Measurements from ENCODE around the gene P2RY2.

Gene P2RY2

GRCh38 chr11:73218106-73218829, at the start of gene P2RY2:
P2RY2 (plus strand) TSS chr11:73218281; CDS start chr11:73234160, 15,879 bp downstream.
- no peak for DNase-seq (ENCODE audit: low read depth)

DNA sequence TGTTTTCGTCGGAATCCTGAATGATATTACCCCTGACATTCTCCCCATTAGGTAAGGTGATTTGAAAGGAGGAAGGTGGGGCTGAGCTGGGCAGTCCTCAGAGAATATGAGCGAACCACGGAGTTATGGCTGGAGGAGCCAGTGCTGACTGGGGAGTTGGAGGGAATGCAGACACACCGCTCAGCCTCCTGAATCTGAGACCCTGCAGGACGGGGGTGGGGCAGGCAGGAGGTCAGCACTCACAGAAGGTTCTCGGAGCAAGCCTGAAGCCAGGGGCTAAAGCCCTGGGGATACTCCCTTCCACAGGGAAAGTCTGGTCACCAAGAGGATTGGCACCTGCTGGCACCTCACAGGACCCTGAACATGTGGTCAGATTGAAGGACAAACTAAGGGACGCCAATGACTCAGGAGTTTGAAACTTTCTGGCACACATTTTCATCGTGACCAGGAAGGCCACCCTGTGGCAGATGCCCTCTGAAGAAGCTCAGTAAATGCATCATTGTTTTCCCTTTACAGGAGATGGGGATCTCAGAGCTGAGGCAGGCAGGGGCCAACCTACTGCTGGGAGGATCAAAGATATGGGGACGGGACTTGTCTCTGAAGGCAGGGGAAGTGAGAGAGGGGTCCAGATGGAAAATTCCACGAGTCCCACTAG, 49.0 kb upstream of the P2RY2 start:
- no peak for DNase-seq (ENCODE audit: low read depth)

DNA sequence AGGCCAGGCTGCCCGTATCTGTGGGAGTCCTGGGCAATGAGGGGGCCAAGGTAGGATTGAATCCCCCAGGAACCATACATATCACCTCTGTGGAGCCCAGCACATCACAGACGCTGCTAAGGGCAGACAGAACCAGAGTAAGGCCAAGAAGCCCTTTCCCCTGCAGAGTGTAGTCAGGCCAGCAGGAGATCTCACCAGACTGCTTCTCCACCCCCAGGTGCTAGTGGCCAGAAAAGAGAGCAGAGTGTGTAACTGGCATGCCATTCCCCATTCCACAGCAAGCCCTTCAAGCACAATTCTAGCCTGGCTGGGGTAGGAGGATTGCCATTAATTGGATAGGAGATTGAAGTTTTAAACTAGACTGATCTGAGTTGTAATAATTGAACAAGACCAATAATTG, 47.9 kb upstream of the P2RY2 start:
- no peak for DNase-seq (ENCODE audit: low read depth)

- DNase-seq (ENCODE audit: low read depth), result no peak
Measured at GRCh38 chr11:73171436-73172161, 46.5 kb upstream of the P2RY2 start.

DNA sequence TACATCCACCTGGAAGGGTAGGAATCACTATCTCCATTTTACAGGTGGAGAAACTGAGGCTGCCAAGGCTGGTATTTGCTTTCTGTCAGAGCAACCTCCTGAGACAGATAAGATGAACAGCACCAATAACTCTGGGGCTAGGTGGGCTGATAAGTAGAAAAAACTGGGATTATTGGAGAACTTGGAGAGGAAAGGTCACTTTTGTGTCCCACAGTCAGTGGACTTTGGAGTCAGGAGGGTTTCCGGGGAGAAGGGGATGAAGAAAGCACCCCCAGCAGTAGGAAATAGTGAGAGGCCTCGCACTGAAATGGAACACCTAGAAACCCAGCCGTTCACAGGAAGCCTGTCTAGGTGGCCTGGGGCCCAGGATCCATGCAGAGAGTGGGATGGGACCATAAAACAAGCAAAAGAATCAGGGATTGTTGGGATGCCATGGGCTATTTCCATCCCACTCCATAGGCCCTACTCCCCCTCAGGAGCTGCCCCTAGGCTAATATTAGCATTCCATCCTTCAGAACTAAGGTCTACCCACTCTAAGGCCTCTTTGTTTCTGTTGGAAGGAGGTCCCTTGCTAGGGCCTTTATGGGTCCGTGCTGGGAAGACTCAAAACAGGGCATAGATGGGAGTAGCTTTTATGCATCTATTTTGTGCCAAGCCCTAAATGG, 45.0 kb upstream of the P2RY2 start:
- no peak for DNase-seq (ENCODE audit: low read depth)

GRCh38 chr11:73173755-73174494, 44.2 kb upstream of the P2RY2 start:
- DNase-seq (ENCODE audit: low read depth), result no peak

- DNase-seq (ENCODE audit: low read depth), result no peak
Measured at GRCh38 chr11:73174495-73174791, 43.6 kb upstream of the P2RY2 start.

DNA sequence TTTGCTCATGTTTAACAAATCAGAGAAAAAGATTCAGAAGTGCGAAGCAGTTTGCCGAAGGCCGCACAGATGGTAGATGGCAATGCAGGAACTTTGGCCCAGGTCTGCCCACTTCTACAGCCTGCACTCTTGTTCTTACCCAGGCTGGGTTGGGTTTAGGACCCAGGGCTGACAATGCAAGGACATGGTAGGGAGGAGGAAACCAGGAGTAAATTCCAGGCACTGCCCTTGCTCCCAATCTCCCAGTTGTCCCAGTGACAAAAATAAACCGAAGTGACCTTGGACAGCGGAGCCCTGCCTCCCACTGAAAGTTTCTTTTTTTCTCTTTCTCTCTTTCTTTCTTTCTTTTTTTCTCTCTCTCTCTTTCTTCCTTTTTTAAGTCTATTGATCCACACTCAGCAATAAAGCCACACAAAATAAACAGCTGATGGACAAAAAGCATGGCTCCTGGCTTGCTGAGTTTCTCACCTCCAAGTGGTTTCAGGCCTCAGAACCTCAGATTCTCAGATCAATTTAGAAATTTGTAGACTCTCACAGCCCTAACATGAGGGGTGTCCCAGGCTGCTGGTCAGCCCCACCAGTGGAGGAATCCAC, 42.4 kb upstream of the P2RY2 start:
- no peak for DNase-seq (ENCODE audit: low read depth)

DNA sequence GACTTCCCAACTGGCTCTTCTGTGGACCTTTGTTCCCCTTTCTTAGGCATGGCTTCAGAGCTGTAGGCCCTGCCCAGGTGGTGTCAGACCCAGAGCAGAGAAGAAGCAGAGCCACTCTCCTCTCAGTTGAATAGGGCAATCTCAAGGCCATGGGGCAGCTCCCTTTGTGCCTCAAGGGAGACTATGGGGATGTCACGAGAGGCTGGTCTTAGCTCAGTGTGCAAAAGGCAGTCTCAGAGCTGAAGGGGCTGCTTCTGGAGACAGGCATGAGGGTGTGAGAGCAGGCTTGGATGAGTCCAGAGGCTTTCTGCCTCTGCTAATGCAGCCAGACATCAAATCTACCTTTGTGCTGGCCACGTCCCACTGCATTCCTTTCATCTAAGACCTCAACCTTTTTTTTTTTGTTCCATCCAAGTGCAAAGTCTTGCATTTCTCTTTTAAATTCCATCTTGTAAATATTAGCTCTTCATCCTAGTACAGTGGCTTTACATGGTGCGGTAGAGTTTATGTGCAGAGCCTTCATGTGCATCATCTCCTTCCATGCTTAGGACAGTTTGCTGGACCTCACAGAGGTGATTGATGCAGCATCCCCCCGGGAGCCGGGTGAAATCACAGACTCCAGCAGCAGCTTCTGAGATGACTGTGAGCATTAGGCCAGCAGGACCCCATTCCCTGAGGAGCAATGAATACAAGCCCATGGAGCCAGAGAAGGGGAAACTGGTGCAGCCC, 41.8 kb upstream of the P2RY2 start:
- DNase-seq (ENCODE audit: low read depth), result no peak

DNA sequence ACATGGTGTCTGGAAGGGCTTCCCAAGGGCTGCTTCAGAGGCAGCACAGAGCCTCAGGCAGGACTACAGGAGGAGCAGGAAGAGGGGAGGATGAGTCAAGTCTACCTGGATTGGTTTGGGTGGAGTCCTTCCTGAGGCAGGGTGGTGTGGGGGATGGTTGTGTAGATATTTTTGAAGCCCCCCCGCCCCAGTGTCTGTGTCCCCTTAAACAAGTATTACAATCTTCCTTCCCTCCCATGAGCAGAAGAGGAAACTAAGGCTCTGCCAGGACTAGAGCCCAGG, 41.3 kb upstream of the P2RY2 start:
- DNase-seq (ENCODE audit: low read depth), result no peak

DNA sequence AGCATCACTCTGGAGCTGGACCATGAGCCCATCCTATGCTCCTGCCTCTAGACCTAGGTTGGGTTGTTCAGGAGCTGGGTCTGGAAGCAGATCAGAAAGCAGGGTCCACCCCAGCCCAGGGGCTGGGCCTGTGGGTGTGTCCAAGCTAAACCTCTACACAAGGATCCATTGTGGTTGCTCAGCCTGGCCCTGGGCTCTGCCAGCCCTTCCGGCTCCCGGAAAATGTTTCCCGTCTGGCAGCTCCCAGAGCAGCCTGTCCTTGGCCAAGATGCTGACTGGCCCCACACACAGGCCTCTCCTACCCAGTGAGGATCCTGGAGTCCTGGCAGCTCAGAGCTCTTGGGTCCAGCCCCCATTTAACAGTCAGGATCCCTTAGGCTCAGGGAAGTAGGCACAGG, 40.7 kb upstream of the P2RY2 start:
- no peak for DNase-seq (ENCODE audit: low read depth)

GRCh38 chr11:73177778-73178539, 40.1 kb upstream of the P2RY2 start:
- DNase-seq (ENCODE audit: low read depth), result peak; percentile 67

DNA sequence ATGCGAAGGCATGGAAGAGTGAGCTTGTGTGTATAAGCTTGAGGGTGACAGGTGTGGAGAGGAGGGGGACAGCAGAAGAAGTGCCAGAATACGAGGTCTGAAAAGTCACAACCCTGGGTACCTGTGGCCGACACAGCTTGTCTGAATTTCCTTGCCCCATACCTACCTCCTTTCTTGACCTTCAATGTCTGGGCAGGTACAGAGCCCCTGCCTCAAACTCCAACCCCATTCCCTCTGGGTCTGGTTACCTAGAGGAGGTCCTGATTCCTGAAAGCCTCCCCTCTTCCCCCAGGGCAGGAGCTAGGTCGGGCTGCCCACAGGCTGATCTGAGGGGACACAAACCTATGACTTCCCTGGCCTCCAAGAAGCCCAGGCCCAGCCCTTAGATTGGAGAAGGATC, 39.4 kb upstream of the P2RY2 start:
- no peak for DNase-seq (ENCODE audit: low read depth)

GRCh38 chr11:73182824-73183321, 35.2 kb upstream of the P2RY2 start:
- DNase-seq (ENCODE audit: low read depth), result no peak

DNA sequence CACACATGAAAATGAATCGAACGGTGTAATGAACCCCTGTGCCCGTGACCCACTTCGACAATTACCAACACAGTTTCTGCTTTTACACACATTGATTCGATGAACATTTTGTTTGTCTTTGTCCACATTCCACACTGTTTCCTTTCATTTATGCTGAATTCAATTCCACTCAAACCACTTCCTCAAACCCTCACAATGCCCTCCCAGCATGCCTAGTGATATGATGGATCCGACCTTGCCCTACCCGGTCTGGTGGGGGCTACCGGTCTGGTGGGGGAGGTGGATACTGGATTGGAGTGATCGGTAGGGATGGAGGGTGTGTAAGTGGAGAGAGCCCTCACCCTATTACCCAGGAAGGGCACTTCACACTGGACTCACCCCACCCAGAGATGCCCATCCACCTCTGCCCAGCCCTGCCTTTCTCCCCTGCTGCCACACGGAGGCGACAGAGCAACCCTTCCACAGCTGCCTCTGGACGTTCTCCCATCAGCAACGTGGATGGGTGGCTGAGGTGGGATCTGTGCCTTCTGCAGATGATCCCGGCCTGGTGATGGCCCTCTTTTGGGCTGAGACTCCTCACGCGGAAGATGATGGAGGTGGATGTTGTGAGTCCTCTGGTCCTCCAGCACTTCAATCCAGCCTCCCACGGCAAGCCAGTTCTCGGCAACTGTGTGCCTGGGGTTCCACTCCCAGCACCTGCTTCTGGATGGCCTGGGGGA, 33.0 kb upstream of the P2RY2 start:
- peak; percentile 4 for DNase-seq (ENCODE audit: low read depth)

GRCh38 chr11:73185680-73186293, 32.3 kb upstream of the P2RY2 start:
- DNase-seq (ENCODE audit: low read depth), result no peak

DNA sequence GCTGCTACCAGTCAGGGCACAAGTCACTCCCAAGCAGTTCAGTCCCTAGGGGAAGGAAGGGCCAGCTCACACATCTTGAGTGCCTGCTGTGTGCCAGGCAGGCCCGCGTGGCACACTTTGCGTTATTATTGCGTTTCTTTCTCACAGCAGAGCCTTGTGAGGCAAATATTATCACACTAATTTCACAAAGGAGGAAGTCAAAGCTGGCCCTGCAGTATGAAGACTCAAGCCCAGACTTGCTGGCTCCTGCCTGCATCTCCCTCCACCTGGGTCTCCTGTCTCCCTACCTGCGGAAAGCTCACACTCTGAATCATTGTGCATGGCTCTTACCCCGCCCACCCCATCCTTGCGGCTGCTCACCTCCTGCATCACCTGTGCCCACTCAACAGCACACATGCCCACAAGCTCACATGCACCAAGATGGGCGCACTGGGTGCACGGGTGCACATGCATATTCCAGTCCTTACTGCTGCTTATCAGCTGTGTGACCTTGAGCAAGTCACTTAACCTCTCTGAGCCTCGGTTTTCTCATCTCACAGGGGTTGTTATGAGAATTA, 31.7 kb upstream of the P2RY2 start:
- no peak for DNase-seq (ENCODE audit: low read depth)

DNA sequence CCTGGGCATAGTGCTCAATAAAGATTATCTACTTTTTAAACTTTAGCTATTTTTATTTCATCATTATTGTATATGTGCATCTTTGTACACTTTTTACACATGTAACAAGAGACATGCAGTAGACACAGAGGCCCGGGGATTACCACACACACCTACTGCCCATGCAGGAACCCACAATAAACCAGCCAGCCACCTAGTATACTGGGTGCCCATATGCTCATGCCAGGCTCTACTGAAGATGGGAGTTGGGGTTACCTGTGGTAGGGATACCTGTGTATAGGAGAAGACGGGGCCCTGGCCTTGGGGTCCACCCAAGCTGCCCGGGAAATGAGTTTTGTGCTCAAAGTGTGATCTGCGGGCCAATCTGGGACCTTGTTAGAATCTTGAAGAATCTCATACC, 31.2 kb upstream of the P2RY2 start:
- DNase-seq (ENCODE audit: low read depth), result no peak

GRCh38 chr11:73187854-73188253, 30.2 kb upstream of the P2RY2 start:
- DNase-seq (ENCODE audit: low read depth), result no peak

All from stimulated activated CD8-positive, alpha-beta memory T cell treated with anti-CD3 and anti-CD28 coated beads, Interleukin-15, amount 100 ng/mL, for 1 hour (primary cell).